Activated CD4-positive, alpha-beta T cell treated with anti-CD3 and anti-CD28 coated beads for 4 hours (primary cell): ENCODE data around the gene ENPEP.
"Not testable (repeated sequence)": the region's sequence is repeated elsewhere in the genome, so short reads cannot be mapped to it uniquely, and the experiment has no call there.

Source experiments
- DNase-seq, 2 donors: peaks; one replicate each; pipeline ENCODE4 v3.0.0-alpha.2; 2020

ENPEP gene

DNA sequence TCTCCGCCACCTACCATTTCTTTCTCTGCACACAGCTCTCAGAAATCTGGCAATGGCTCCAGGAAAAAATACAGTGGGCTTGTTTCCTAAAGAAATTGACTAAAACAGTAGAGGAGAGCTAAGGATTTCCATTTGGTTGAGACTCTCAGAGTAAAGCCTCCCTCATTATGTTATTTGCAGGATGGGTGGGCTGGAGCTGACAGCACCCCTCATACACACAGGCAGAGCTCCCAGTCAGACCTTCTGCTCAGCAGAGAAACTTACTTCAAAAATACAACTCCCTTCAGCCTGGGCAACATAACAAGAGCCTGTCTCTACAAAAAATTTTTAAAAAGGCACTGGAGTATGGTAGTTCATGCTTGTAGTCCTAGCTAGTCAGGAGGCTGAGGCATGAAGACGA, 44.9 kb downstream of the ENPEP start:
- no peak for DNase-seq

GRCh38 chr4:110526589-110526988, 50.6 kb downstream of the ENPEP start:
- no peak for DNase-seq

- DNase-seq = peak; percentile 17 to 23
These were observed 51.2 kb downstream of the ENPEP start for GRCh38 chr4:110527156-110527555.

DNA sequence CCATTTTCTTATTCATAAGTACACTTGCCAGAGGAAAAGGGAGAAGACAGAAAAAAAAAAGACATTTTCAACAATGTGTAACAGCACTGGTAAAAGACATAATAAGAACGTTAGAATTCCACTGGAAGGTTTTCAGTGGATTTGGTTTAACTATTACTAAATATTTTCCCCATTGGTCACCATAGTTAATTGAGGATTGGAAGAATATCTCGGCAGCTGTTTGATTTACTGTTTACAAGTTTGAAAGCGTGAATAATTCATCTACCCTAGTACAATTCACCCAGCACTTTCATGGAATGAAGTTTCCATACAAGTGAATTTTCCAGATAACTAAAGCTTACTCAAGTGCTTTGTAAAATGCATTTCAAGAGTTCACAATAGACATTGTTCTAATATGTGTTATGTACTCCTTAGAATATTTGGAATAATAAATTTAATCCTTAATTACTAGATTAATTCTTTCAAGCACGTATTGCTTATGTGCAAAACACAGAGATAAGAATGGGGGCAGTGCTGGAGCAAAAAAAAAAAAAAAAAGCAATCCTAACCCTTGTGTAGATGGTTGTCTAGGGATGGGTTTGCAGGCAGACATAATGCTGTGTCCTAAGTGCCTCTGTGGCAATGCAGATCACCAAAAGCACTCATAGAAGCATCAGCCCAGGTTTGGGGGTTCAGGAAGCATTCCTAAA, 57.1 kb downstream of the ENPEP start:
- DNase-seq = no peak

DNA sequence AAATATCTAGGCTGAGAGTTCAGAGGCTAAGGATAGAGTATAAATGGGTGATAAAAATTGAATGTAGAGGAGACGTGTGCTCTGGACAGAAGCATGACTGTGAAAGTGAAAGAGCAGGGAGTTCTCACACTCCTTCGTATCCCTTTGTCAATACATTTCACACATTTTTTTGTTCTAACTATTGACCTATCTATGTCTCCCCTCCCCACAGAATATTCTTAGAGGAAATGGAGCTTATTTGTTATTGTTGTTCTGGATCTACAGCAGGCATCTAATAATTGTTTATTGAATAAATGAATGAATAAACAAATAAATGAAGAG, 57.6 kb downstream of the ENPEP start:
- no peak for DNase-seq

- no peak for DNase-seq
These were observed 58.0 kb downstream of the ENPEP start for GRCh38 chr4:110533940-110534339.

DNA sequence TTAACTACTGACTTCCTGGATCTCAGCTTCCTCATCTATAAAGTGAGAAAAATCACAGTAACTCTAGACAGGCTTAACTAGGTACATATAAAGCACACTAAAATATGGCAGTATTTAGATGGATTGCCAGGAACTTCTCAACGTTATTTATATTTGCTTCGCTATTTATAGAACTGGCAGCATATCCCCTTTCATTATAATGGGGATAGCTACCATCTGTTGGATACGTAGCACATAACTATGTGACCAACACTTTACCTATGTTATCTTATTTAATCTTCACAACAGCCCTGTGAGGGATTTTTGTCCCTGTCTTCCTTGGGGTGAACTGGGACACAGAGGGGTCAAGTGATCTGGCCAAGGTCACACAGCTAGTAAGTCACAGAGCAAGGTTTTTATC, 64.6 kb downstream of the ENPEP start:
- no peak for DNase-seq

DNA sequence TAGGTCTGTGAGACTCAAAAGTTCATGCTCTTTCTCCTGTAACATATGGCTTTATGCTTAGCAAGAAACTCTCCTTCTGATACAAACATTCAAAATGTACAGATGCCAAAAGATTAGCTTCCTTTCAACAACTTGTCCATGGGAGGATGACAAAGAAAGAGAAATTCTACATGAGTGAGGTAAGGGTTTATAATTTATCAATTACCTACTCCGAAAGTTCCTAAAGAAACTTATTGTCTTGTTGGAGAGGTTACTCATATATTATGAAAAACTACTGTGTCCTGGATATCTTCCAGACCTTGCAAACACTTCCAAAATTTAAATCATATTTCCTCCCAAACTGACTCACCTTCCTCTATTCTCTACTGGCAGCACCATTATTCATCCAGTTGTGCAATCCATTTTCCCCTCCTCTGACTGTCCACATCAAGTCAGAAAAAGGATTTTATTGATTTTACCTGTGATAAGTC, 65.1 kb downstream of the ENPEP start:
- no peak for DNase-seq

DNA sequence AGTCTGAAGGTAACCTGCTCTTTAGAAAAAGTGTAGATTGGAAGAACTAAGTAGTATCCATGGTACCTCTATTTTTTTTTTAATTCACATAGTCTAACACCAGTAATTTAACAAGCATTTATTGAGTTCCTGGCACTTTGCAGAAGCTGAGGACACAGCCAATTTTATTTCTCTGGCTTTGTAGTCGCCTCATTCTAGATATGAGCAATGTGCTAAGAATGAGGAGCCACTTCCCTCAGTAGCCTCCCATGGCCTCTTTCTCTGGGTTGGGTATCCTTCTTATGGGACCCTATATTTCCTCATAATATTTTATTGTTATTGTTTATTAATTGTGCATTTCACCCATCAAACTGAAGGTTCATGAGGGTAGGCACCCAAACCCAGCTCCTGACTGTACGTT, 67.6 kb downstream of the ENPEP start:
- no peak for DNase-seq

GRCh38 chr4:110544594-110544993, 68.6 kb downstream of the ENPEP start:
- DNase-seq = no peak

DNA sequence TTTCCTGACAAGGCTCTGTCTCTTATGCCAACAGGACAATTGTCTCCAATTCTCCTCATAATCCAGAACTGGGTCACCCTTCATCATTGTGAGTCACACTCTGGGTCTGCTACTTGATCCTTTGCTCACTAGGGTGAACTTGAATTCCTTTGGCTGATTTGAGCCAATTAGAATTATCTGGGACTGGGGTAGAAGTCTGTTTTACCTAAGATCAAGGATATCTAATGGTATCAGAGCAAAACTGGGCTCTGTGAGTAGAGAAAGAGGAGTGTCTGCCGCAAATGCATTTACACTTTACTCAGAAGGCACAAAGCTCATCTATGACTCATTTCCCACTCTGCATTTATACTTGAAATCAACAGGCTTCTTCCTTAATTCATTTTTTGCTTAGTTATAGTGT, 74.3 kb downstream of the ENPEP start:
- DNase-seq = no peak

GRCh38 chr4:110553197-110553596, 77.2 kb downstream of the ENPEP start:
- no peak for DNase-seq

- DNase-seq = no peak
These were observed 91.3 kb downstream of the ENPEP start for GRCh38 chr4:110567214-110567613.

GRCh38 chr4:110576696-110577095, 100.7 kb downstream of the ENPEP start:
- not testable (repeated sequence) for DNase-seq

GRCh38 chr4:110586131-110586850, 110.3 kb downstream of the ENPEP start:
- DNase-seq = no peak

DNA sequence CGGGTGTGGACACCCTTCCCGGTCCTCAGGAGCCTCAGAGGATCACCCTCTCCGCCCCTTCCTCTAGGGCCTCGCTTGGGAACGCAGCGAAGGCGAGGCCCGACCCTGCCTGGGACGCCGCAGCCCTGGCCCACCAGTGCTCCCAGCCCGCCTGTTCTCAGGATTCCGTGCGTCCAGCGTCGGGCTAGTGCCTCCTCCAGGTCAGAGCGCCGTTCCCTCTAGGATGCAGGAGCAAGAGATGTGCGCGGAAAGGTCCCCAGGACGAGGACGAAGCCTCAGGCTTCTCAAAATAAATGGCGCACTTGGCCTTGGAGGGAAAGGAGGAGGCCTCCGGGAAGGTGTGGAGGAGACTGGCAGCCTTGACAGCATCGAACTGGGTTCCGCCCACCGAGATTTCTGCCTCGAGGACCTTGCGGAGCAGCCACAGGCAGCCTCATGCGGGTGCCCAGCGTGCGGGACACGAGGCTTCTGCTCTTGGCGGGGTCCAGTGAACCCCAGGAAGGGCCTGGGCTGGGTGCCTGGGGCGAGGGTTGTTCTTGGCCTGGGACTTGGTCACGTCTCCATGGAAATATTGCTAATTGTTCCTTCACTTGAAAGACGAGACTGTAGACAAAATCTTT, 111.8 kb downstream of the ENPEP start:
- DNase-seq = no peak

DNA sequence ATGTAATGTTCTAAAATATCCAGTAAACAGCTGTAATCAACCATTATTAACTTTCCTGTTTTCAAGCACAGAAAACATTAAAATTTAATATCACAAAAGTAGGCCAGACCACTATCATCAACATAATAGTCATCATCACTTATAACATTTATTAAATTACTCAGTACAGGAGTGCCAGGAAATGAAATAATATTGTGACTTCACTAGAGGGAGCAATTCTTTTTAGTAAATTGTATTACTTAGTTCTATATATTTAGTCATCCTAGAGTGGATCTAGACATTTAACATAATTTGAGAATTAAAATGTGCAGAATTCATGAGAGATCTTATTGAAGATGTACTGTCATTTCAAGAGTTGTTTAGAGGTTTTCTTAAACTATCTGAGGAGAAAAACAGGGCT, 113.3 kb downstream of the ENPEP start:
- no peak for DNase-seq

GRCh38 chr4:110595583-110595982, 119.6 kb downstream of the ENPEP start:
- DNase-seq = no peak

DNA sequence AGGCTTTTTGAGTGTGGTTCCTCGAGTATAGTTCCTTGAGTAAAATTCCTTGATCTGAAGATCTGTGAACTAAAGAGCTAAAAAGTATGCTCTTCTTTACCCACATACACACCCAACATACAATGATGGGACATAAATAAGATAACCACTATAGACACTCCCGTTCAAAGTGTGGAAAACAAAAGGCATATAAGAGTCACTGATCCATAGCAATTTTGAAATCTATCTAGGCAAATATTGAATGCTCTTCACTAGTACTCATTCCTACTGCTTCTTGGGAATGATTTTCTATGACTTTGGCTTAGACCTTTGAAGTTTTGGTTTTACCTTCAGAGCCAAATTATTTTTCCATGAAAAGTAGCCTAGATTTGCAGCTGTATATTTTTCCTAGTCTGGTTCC, 120.5 kb downstream of the ENPEP start:
- no peak for DNase-seq

DNA sequence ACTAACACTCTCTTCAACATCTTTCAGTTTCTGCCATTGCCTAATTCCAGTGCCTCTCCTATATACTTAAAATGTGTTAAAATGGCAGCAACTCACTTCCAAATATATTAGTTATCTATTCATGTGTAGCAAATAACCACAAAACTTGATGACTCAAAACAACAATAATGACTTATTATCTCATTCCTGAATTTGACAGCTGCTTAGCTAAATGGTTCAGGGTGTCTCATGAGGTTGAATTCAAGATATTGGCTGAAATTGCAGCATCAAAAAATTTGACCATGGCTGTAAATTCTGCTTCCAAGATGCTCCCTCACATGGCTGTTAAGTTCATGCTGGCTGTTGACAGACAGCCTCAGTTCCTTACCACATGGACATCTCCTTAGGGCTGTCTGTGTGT, 121.6 kb downstream of the ENPEP start:
- no peak for DNase-seq

- no peak for DNase-seq
These were observed 126.1 kb downstream of the ENPEP start for GRCh38 chr4:110602061-110602460.

GRCh38 chr4:110605077-110605476, 129.1 kb downstream of the ENPEP start:
- no peak for DNase-seq

- no peak for DNase-seq
These were observed 133.2 kb downstream of the ENPEP start for GRCh38 chr4:110609044-110609750.

- no peak for DNase-seq
These were observed 134.6 kb downstream of the ENPEP start for GRCh38 chr4:110610620-110610939.
